GM12892 (cell line): ENCODE results near the gene SORCS2.

Experiments
- DNase-seq: peaks from one replicate; pipeline ENCODE4 v3.0.0; 2011; ENCODE audit not compliant: insufficient read length
- FAIRE-seq: peaks from 2 replicates; lab custom pipeline; 2011; peaks lifted over from hg19 to GRCh38; lab: Jason Lieb, UNC
- POLR2A ChIP-seq: IDR thresholded peaks from 2 replicates; pipeline ENCODE4 v1.6.1; 2011; ENCODE audit warnings: low read depth, low read length, control low read depth
- POLR2AphosphoS5 ChIP-seq: IDR thresholded peaks from 2 replicates; pipeline ENCODE4 v1.6.1; 2011; ENCODE audit warnings: low read depth, low read length, control low read depth
- TAF1 ChIP-seq: IDR thresholded peaks from 2 replicates; pipeline ENCODE4 v1.6.1; 2011; ENCODE audit warnings: low read depth, mild to moderate bottlenecking, control low read depth, low read length, borderline replicate concordance

Gene SORCS2

GRCh38 chr4:7394681-7395451, 202.5 kb downstream of the SORCS2 start:
- TF ChIP-seq TAF1 (no peak), POLR2A (no peak), POLR2AphosphoS5 (no peak)
- no peak for FAIRE-seq
- DNase-seq: no peak

- TF ChIP-seq POLR2AphosphoS5 (no peak), POLR2A (no peak), TAF1 (no peak)
- FAIRE-seq (no peak), DNase-seq (no peak)
Measured at GRCh38 chr4:7395645-7396044, 203.3 kb downstream of the SORCS2 start.

DNA sequence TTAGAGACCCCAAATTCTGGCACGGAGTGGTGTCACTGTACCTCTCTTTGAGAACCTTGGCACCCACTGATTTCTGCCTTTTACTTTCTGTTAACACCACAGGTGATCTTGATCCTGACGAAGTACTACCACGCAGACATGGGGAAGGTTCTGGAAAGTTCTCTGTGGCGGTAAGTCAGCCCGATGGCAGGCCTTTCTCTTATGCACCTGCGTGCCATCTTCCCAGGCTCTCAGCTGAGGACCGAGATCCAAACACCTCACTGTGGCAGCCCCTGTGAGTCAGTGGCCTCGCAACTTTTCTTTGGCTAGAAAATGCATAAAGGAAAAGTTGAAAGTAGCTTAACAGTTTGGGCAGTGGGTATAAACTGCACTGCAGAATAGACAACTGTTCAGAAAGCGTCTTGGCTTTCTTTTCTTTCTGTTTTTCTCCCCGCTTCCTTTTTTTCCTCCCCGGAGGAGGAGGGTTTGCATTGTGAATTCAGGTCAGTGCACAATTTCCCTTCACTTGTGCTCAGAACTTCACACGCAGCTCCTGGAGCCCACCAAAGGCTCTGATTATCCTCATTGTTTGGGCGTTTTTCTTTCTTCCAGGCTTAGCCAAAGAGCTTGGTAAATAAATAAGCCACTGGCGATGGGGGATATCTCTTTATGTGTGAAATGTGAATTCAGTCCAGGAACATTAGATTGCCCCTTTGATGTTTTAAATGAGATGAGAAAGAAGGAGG, 204.0 kb downstream of the SORCS2 start:
- no peak for FAIRE-seq
- no peak for DNase-seq
- TF ChIP-seq POLR2AphosphoS5 (no peak), TAF1 (no peak), POLR2A (no peak)

GRCh38 chr4:7397206-7398103, 205.1 kb downstream of the SORCS2 start:
- TF ChIP-seq TAF1 (no peak), POLR2A (no peak), POLR2AphosphoS5 (no peak)
- DNase-seq (no peak), FAIRE-seq (no peak)

- TF ChIP-seq TAF1 (no peak), POLR2AphosphoS5 (no peak), POLR2A (no peak)
- FAIRE-seq: no peak
- DNase-seq: no peak
Measured at GRCh38 chr4:7398104-7398423, 205.7 kb downstream of the SORCS2 start.

- TF ChIP-seq POLR2A: no peak
- no peak for TF ChIP-seq TAF1
- TF ChIP-seq POLR2AphosphoS5: no peak
- no peak for FAIRE-seq
- DNase-seq: no peak
Measured at GRCh38 chr4:7398788-7399439, 206.6 kb downstream of the SORCS2 start.

GRCh38 chr4:7399440-7400234, 207.3 kb downstream of the SORCS2 start:
- TF ChIP-seq POLR2AphosphoS5 (no peak), TAF1 (no peak)
- no peak for FAIRE-seq

DNA sequence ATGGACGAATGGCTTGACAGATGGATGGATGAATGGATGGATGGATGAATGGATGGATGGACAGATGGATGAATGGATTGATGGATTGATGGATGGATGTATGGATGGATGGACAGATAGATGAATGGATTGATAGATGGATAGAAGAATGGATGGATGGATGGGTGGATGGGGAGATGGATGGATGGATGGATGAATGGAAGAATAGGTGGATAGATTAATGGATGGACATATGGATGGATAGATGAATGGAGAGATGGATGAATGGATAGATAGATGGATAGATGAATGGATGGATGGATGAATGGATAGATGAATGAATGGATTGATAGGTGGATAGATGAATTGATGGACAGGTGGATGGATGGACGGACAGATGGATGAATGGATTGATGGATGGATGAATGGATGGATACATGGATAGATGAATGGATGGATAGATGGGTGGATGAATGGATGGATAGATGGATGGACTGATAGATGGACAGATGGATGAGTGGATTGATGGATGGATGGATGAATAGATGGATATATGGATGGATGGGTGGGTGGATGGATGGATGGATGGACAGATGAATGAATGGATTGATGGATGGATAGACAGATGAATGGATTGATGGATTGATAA, 208.4 kb downstream of the SORCS2 start:
- no peak for DNase-seq
- TF ChIP-seq POLR2AphosphoS5: no peak
- TF ChIP-seq POLR2A: no peak
- no peak for FAIRE-seq

More at GRCh38 chr4:7399440-7400234, 207.3 kb downstream of the SORCS2 start:
- no peak for DNase-seq

GRCh38 chr4:7402526-7402925, 210.2 kb downstream of the SORCS2 start:
- DNase-seq (no peak), FAIRE-seq (no peak)
- TF ChIP-seq POLR2AphosphoS5 (no peak), TAF1 (no peak), POLR2A (no peak)

- DNase-seq (no peak), FAIRE-seq (no peak)
- TF ChIP-seq POLR2A (no peak), TAF1 (no peak), POLR2AphosphoS5 (no peak)
Measured at GRCh38 chr4:7403001-7403400, 210.7 kb downstream of the SORCS2 start.

GRCh38 chr4:7408166-7408565, 215.8 kb downstream of the SORCS2 start:
- FAIRE-seq: no peak
- TF ChIP-seq POLR2A (no peak), TAF1 (no peak), POLR2AphosphoS5 (no peak)
- no peak for DNase-seq
